Lung (tissue), 12 donors: Measurements from ENCODE around the gene POMGNT2. TPM values are rescaled to one million over a fixed set of nuclear protein-coding genes. Genes with fewer than 3 reads are reported as not detected.

Source experiments
- ATAC-seq: fragments of 200-7000 bp; cut with Tn5 transposase; one replicate; pipeline ENCODE4 v1.9.1; 2020; ENCODE audit warnings: moderate number of reproducible peaks; ENCODE audit not compliant: insufficient read depth, low FRiP score
- DNase-seq, 3 donors: peaks; one replicate each; pipeline ENCODE4 v3.0.0-alpha.2; 2013 to 2017
- H3K27ac ChIP-seq, 2 donors: one replicate each; pipeline ENCODE4 v1.5.1; 2013; ENCODE audit warnings: mild to moderate bottlenecking in 2 of 2, moderate library complexity in 2 of 2, control low read depth in 1 of 2, inconsistent platforms in 1 of 2, low read depth in 1 of 2, low read length in 1 of 2
- H3K27me3 ChIP-seq, 3 donors: one replicate each; pipeline ENCODE4 v1.5.1; 2013; ENCODE audit warnings: low read length in 2 of 3; ENCODE audit not compliant: control insufficient read depth in 3 of 3, insufficient read depth in 3 of 3
- H3K36me3 ChIP-seq, 4 donors: one replicate each; pipeline ENCODE4 v1.5.1; 2013; ENCODE audit warnings: low read length in 4 of 4, mild to moderate bottlenecking in 1 of 4, moderate library complexity in 1 of 4; ENCODE audit not compliant: control insufficient read depth in 4 of 4, insufficient read depth in 4 of 4
- H3K4me1 ChIP-seq, 5 donors: one replicate each; pipeline ENCODE4 v1.5.1; 2013; ENCODE audit warnings: low read length in 5 of 5, mild to moderate bottlenecking in 2 of 5, moderate library complexity in 1 of 5; ENCODE audit not compliant: control insufficient read depth in 5 of 5, insufficient read depth in 5 of 5
- H3K4me3 ChIP-seq: one replicate; pipeline ENCODE4 v1.5.1; 2013; ENCODE audit warnings: mild to moderate bottlenecking, control low read depth, moderate library complexity
- H3K9ac ChIP-seq, 2 donors: one replicate each; pipeline ENCODE4 v1.5.1; 2013; ENCODE audit warnings: low read length in 2 of 2, control low read depth in 1 of 2; ENCODE audit not compliant: insufficient read depth in 1 of 2
- H3K9me3 ChIP-seq, 4 donors: one replicate each; pipeline ENCODE4 v1.5.1; 2013; ENCODE audit warnings: low read length in 3 of 4, mild to moderate bottlenecking in 1 of 4, moderate library complexity in 1 of 4; ENCODE audit not compliant: control insufficient read depth in 4 of 4, insufficient read depth in 3 of 4
- CTCF ChIP-seq: IDR thresholded peaks from 2 replicates; pipeline ENCODE4 v1.5.1; 2012; ENCODE audit warnings: mild to moderate bottlenecking; ENCODE audit errors: control extremely low read depth, extremely low read depth
- WGBS, 2 donors: extraction: QIAGEN DNeasy Blood & Tissue Kit; methylation state at CpG; one replicate each; pipeline ENCODE4 v1.1.7; 2013; 5-methylcytosine and 5-hydroxymethylcytosine counted together
- polyA plus RNA-seq, 2 donors: library from polyadenylated mRNA; stranded (reverse); fragments of 200-250 nt; gene quantifications; one replicate each; pipeline ENCODE4 v1.2.1, GENCODE V29; 2013
- total RNA-seq, 2 donors: library from RNA; depleted of rRNA in 1 of 2; stranded (reverse); fragments of >200 nt in 1 of 2; gene quantifications; one replicate each; pipeline ENCODE4 v1.2.1, GENCODE V29; 2014 to 2021
- donor health status: control.
- donor health status: control.
- donor health status: Bipolar disorder and iron deficiency.
- donor health status: healthy.
- donor health status: DM: yes; HTN: yes; CAD: no.

The POMGNT2 gene
- total and polyA plus RNA-seq, 4 donors = 5.8 to 15.7 (median 13.1) TPM

DNA sequence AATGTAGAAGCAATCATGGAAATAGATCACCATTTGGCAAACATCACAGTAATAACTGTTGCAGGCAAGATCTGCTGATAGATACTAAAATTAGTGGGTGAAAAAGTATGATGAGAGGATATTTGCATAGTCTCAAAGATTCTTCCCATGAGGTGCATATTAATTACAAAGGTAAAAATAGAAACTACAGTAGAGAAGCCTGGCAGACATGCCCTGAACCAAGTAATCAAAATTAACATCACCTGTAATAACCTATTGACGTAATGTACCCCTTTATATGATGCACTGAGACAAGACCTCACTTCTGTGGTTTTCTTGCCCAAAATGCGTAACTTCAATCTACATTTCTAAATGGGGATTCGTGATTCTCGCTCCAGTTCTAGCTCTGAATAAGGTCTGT lies 14.4 kb downstream of the POMGNT2 start:
- no peak for TF ChIP-seq CTCF
- no peaks in the 10 kb centered on the region for H3K9me3 ChIP-seq
- no peak overlapping the region for H3K9ac ChIP-seq
- WGBS, 2 donors = 95 to 97% methylated on average over 4 of the region's 4 CpGs
- H3K36me3 ChIP-seq = peaks cover 0 to 2% (median 0%) of the 10 kb centered on the region in 4 donors
- DNase-seq = no peak
- no peaks in the 10 kb centered on the region for H3K27me3 ChIP-seq
- no peak overlapping the region for H3K27ac ChIP-seq
- peaks cover 0 to 3% (median 0%) of the 10 kb centered on the region in 5 donors for H3K4me1 ChIP-seq
- H3K4me3 ChIP-seq = no peak overlapping the region
- no peak for ATAC-seq

- Histone ChIP-seq H3K9ac (no peak overlapping the region), H3K4me3 (no peak overlapping the region), H3K4me1 (peaks cover 0 to 3% (median 0%) of the 10 kb centered on the region in 5 donors), H3K9me3 (no peaks in the 10 kb centered on the region), H3K27me3 (no peaks in the 10 kb centered on the region), H3K27ac (no peak overlapping the region), H3K36me3 (peaks cover 0 to 2% (median 0%) of the 10 kb centered on the region in 4 donors)
- 92 to 97% methylated on average over 3 of the region's 3 CpGs for WGBS, 2 donors
- DNase-seq = no peak
- TF ChIP-seq CTCF = no peak
- ATAC-seq = no peak
Measured at GRCh38 chr3:43090238-43090637, 15.6 kb downstream of the POMGNT2 start.

DNA sequence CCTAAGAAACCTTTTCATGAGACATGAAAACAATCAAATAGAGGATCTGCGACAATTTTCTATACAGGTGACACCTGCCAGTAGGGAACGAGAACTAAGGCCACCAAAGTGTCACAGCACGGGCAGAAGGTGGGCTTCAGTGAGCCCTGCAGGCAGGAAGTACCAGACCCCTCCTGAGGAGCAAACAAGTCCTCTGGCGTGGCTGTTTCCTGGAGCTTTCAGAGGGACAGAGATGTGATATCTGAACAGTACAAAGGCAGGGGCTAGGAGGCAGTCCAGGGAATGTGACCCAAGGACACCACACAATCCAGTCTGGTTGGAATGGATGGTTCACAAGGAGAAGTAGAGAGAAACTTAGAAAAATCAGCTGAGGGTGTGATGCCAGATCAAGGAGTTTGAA lies 16.8 kb downstream of the POMGNT2 start:
- ATAC-seq = no peak
- no peaks in the 10 kb centered on the region for H3K27me3 ChIP-seq
- WGBS, 2 donors = 94 to 97% methylated on average over 4 of the region's 4 CpGs

More for the DNA sequence above, 16.8 kb downstream of the POMGNT2 start:
- Histone ChIP-seq H3K9me3 (no peaks in the 10 kb centered on the region), H3K9ac (no peak overlapping the region), H3K36me3 (peaks cover 0 to 2% (median 0%) of the 10 kb centered on the region in 4 donors), H3K4me1 (peaks cover 0 to 3% (median 0%) of the 10 kb centered on the region in 5 donors), H3K4me3 (no peak overlapping the region), H3K27ac (no peak overlapping the region)
- no peak for DNase-seq
- TF ChIP-seq CTCF = no peak
